ENCODE results near the gene TRPM8.
"Not testable (repeated sequence)": the region's sequence is repeated elsewhere in the genome, so short reads cannot be mapped to it uniquely, and the experiment has no call there.

The TRPM8 gene

DNA sequence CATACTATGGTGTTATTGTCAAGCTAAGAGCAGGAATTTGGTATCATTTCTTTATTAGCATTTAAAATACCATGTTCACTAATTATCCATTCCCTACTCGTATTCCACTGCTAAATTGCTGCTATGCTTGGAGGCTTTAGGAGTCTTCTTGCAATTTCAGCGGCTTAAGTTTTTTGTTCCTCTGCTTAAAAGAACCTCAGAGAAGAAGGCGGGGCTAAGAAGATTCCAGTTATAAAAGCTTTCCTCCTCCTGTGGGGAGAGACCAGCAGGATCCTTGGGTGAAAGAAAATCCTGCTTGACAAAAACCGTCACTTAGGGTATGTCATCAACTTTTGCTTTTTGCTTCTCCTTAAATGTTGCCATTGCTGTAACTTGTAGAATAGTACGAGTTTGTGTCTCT lies at the start of gene TRPM8:
Gene TRPM8 (plus strand): TSS at position 258 of the 400 bp plus-strand sequence. CDS start 9,165 bp downstream, outside the sequence.
- no peaks in the 10 kb centered on the region for H3K4me1 ChIP-seq
- H3K36me3 ChIP-seq: no peaks in the 10 kb centered on the region
- no peak for TF ChIP-seq CTCF (IDR thresholded peaks at IDR 0.05)
- no peak within 1 kb of the TSS for H3K4me3 ChIP-seq
- DNase-seq: no peak
- H3K27ac ChIP-seq: no peak within 1 kb of the TSS
- intact Hi-C loops (cut with DNase I; ENCODE audit: low total_unique reads): no loop called here
- H3K27me3 ChIP-seq: no peaks in the 10 kb centered on the region
- no peaks in the 10 kb centered on the region for H3K9me3 ChIP-seq

GRCh38 chr2:233867993-233868532 lies 49.1 kb upstream of the TRPM8 start, which contains the start of gene MSL3B:
Gene MSL3B (minus strand): TSS chr2:233868386.
- no peaks in the 10 kb centered on the region for H3K4me1 ChIP-seq
- intact Hi-C loops (cut with DNase I; ENCODE audit: low total_unique reads): no loop called here
- no peak for DNase-seq
- no peaks in the 10 kb centered on the region for H3K9me3 ChIP-seq
- no peaks in the 10 kb centered on the region for H3K36me3 ChIP-seq
- H3K27me3 ChIP-seq: peaks cover 0 to 1% of the 10 kb centered on the region in 2 donors
- no peak for TF ChIP-seq CTCF (IDR thresholded peaks at IDR 0.05)
- no peak within 1 kb of the TSS for H3K27ac ChIP-seq
- peak within 1 kb of the TSS; percentile 41 to 54 for H3K4me3 ChIP-seq

- no peak for TF ChIP-seq CTCF (IDR thresholded peaks at IDR 0.05)
- Histone ChIP-seq H3K27ac (no peak overlapping the region), H3K27me3 (peaks cover 0 to 3% of the 10 kb centered on the region in 2 donors), H3K9me3 (no peaks in the 10 kb centered on the region), H3K4me3 (no peak overlapping the region), H3K36me3 (no peaks in the 10 kb centered on the region), H3K4me1 (no peaks in the 10 kb centered on the region)
- intact Hi-C loops (cut with DNase I; ENCODE audit: low total_unique reads): no loop called here
- no peak for DNase-seq
These were observed 45.7 kb upstream of the TRPM8 start for GRCh38 chr2:233871432-233871831.

GRCh38 chr2:233872125-233872524 lies 45.0 kb upstream of the TRPM8 start:
- DNase-seq, H3K4me1 ChIP-seq, H3K27me3 ChIP-seq: not testable (repeated sequence)

GRCh38 chr2:233882353-233882752 lies 34.8 kb upstream of the TRPM8 start:
- Histone ChIP-seq H3K9me3 (peaks cover 0 to 18% (median 18%) of the 10 kb centered on the region in 3 donors), H3K36me3 (no peaks in the 10 kb centered on the region), H3K27ac (no peak overlapping the region), H3K4me1 (no peaks in the 10 kb centered on the region), H3K27me3 (no peaks in the 10 kb centered on the region), H3K4me3 (no peak overlapping the region)
- DNase-seq: no peak
- intact Hi-C loops (cut with DNase I; ENCODE audit: low total_unique reads): no loop called here
- no peak for TF ChIP-seq CTCF (IDR thresholded peaks at IDR 0.05)

More at GRCh38 chr2:233872125-233872524, 45.0 kb upstream of the TRPM8 start:
- intact Hi-C loops (cut with DNase I; ENCODE audit: low total_unique reads); H3K9me3 ChIP-seq; H3K36me3 ChIP-seq; H3K27ac ChIP-seq; H3K4me3 ChIP-seq: not testable (repeated sequence)

GRCh38 chr2:233892793-233893192 lies 24.4 kb upstream of the TRPM8 start:
- no peaks in the 10 kb centered on the region for H3K36me3 ChIP-seq
- peaks cover 0 to 3% of the 10 kb centered on the region in 2 donors for H3K27me3 ChIP-seq
- no peaks in the 10 kb centered on the region for H3K4me1 ChIP-seq
- H3K9me3 ChIP-seq: no peaks in the 10 kb centered on the region
- no peak for TF ChIP-seq CTCF (IDR thresholded peaks at IDR 0.05)
- DNase-seq: no peak
- H3K4me3 ChIP-seq: no peak overlapping the region
- H3K27ac ChIP-seq: no peak overlapping the region
- intact Hi-C loops (cut with DNase I; ENCODE audit: low total_unique reads): no loop called here

- H3K4me3 ChIP-seq; H3K27me3 ChIP-seq; H3K36me3 ChIP-seq; intact Hi-C loops (cut with DNase I; ENCODE audit: low total_unique reads); H3K4me1 ChIP-seq; DNase-seq; H3K9me3 ChIP-seq; H3K27ac ChIP-seq: not testable (repeated sequence)
These were observed 20.9 kb upstream of the TRPM8 start for GRCh38 chr2:233896253-233896652.
